ENCODE measurements around the gene PDE11A.

The PDE11A gene

DNA sequence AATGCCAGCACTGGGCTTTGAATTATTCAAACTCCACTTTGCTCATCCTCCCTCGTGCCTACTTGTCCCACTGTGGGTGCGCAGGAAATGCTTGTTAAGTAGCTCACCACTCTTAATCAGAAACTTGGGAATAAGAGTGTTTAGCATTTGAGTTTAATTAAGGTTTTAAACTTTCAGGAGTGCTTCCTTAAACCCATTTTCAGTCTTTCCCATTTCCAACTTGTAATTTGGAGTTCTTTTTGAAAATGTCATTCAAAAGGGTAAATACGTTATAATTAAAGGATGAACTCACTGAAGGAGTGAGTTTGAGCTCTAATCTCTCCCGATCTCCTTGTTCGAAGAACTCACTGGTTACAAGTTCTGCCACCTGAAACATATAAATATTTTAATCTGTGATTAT is 403.4 kb downstream of the PDE11A start:
- no peak for DNase-seq (ENCODE audit: low spot score)
- TF ChIP-seq, protein P1, sequence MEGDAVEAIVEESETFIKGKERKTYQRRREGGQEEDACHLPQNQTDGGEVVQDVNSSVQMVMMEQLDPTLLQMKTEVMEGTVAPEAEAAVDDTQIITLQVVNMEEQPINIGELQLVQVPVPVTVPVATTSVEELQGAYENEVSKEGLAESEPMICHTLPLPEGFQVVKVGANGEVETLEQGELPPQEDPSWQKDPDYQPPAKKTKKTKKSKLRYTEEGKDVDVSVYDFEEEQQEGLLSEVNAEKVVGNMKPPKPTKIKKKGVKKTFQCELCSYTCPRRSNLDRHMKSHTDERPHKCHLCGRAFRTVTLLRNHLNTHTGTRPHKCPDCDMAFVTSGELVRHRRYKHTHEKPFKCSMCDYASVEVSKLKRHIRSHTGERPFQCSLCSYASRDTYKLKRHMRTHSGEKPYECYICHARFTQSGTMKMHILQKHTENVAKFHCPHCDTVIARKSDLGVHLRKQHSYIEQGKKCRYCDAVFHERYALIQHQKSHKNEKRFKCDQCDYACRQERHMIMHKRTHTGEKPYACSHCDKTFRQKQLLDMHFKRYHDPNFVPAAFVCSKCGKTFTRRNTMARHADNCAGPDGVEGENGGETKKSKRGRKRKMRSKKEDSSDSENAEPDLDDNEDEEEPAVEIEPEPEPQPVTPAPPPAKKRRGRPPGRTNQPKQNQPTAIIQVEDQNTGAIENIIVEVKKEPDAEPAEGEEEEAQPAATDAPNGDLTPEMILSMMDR (IDR thresholded peaks at IDR 0.05; ENCODE audit: extremely low read depth, insufficient read depth, missing control alignments), result no peak
- in situ Hi-C loops (cut with MboI; ENCODE audit: low pct_unique_long_range_greater_than_20kb, low sequenced_read_pairs, unreplicated experiment), result no loop called here

GRCh38 chr2:177668617-177669016 is 404.0 kb downstream of the PDE11A start:
- in situ Hi-C loops (cut with MboI; ENCODE audit: low pct_unique_long_range_greater_than_20kb, low sequenced_read_pairs, unreplicated experiment), result no loop called here
- TF ChIP-seq, protein P1 (IDR thresholded peaks at IDR 0.05; ENCODE audit: extremely low read depth, insufficient read depth, missing control alignments), result no peak
- no peak for DNase-seq (ENCODE audit: low spot score)

GRCh38 chr2:177667626-177668025 is 405.0 kb downstream of the PDE11A start:
- in situ Hi-C loops (cut with MboI; ENCODE audit: low pct_unique_long_range_greater_than_20kb, low sequenced_read_pairs, unreplicated experiment), result no loop called here
- TF ChIP-seq, protein P1 (IDR thresholded peaks at IDR 0.05; ENCODE audit: extremely low read depth, insufficient read depth, missing control alignments), result no peak
- DNase-seq (ENCODE audit: low spot score), result no peak

GRCh38 chr2:177666408-177666807 is 406.2 kb downstream of the PDE11A start:
- TF ChIP-seq, protein P1 (IDR thresholded peaks at IDR 0.05; ENCODE audit: extremely low read depth, insufficient read depth, missing control alignments), result no peak

DNA sequence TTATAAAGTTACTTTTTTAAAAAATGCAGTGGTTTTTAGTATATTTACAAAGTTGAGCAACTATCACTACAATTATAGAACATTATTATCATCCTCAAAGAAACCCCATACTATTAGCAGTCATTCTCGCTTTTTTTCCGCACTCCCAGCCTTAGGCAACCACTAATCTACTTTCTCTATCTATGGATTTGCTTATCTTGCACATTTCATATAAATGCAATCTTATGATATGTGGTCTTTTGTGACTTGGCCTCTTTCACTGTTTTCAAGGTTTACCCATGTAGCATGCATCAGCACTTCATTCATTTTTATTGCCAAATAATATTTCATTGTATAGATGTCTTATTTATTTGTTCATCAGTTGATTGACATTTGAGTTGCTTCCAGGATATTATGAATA is 406.6 kb downstream of the PDE11A start:
- TF ChIP-seq, protein P1 (IDR thresholded peaks at IDR 0.05; ENCODE audit: extremely low read depth, insufficient read depth, missing control alignments), result no peak
- in situ Hi-C loops (cut with MboI; ENCODE audit: low pct_unique_long_range_greater_than_20kb, low sequenced_read_pairs, unreplicated experiment), result no loop called here
- no peak for DNase-seq (ENCODE audit: low spot score)

More at GRCh38 chr2:177666408-177666807, 406.2 kb downstream of the PDE11A start:
- in situ Hi-C loops (cut with MboI; ENCODE audit: low pct_unique_long_range_greater_than_20kb, low sequenced_read_pairs, unreplicated experiment), result no loop called here
- no peak for DNase-seq (ENCODE audit: low spot score)

DNA sequence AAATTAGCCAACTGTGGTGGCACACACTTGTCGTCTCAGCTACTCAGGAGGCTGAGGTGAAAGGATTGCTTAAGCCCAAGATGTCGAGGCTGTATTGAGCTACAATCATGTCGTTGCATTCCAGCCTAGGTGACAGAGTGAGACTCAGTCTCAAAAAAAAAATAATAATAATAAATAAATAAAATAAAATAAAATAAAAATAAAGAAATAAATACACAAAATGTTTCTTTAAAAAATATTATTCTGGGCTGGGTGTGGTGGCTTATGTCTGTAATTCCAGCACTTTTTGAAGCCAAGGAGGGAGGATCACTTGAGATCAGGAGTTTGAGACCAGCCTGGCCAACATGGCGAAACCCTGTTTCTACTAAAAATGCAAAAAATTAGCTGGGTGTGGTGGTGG is 407.2 kb downstream of the PDE11A start:
- in situ Hi-C loops (cut with MboI; ENCODE audit: low pct_unique_long_range_greater_than_20kb, low sequenced_read_pairs, unreplicated experiment), result no loop called here
- TF ChIP-seq, protein P1 (IDR thresholded peaks at IDR 0.05; ENCODE audit: extremely low read depth, insufficient read depth, missing control alignments), result no peak
- DNase-seq (ENCODE audit: low spot score), result no peak

DNA sequence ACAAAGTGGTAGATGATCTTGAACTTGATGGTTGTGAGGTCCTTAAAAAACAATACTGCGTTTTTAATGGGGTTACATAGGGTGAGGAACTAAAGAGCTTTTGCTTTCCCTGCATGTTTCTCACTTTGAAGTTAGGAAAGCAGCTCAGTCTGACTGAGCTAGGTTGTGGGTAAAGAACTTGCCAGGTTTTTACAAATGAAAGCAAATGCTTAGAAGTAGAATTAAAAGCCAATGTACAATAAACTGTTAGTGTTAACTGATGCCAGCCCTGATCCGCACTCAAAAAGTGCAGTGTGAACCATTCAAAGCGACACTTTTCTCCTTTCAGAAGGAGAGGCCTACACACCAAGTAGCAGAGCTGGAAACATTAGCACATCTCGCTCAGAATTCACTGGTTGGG is 409.7 kb downstream of the PDE11A start:
- in situ Hi-C loops (cut with MboI; ENCODE audit: low pct_unique_long_range_greater_than_20kb, low sequenced_read_pairs, unreplicated experiment), result no loop called here

More for the DNA sequence above, 409.7 kb downstream of the PDE11A start:
- TF ChIP-seq, protein P1 (IDR thresholded peaks at IDR 0.05; ENCODE audit: extremely low read depth, insufficient read depth, missing control alignments), result no peak
- no peak for DNase-seq (ENCODE audit: low spot score)

Measured in GM13977 (cell line).